Skin of body (tissue), 2 donors: ENCODE data around the gene LRRC28. TPM values are rescaled to one million over a fixed set of nuclear protein-coding genes. Genes with fewer than 3 reads are reported as not detected.

ENCODE experiments used
- DNase-seq: peaks from one replicate; lab custom pipeline; 2025; lab: John Stamatoyannopoulos, UW
- total RNA-seq: library from RNA; depleted of rRNA; stranded (reverse); fragments of >200 nt; gene quantifications from one replicate; pipeline ENCODE4 v1.2.3, GENCODE V29; 2014

The LRRC28 gene
- total RNA-seq, 1 donor from 2014 or later = 26.0 TPM

- DNase-seq = no peak
Measured at GRCh38 chr15:99416191-99417188, 165.2 kb downstream of the LRRC28 start.

- no peak for DNase-seq
Measured at GRCh38 chr15:99421172-99421656, 169.9 kb downstream of the LRRC28 start.

- DNase-seq = no peak
Measured at GRCh38 chr15:99421758-99422157, 170.5 kb downstream of the LRRC28 start.

GRCh38 chr15:99423186-99424130 is 172.2 kb downstream of the LRRC28 start:
- no peak for DNase-seq

GRCh38 chr15:99424131-99424571 is 172.9 kb downstream of the LRRC28 start:
- no peak for DNase-seq

- no peak for DNase-seq
Measured at GRCh38 chr15:99424978-99425656, 173.8 kb downstream of the LRRC28 start.

GRCh38 chr15:99425657-99426301 is 174.5 kb downstream of the LRRC28 start:
- no peak for DNase-seq

- no peak for DNase-seq
Measured at GRCh38 chr15:99426431-99427105, 175.3 kb downstream of the LRRC28 start.

GRCh38 chr15:99427210-99427609 is 175.9 kb downstream of the LRRC28 start:
- no peak for DNase-seq

GRCh38 chr15:99427668-99428361 is 176.5 kb downstream of the LRRC28 start:
- DNase-seq = no peak

GRCh38 chr15:99429681-99430081 is 178.4 kb downstream of the LRRC28 start:
- no peak for DNase-seq

- no peak for DNase-seq
Measured at GRCh38 chr15:99430881-99431401, 179.7 kb downstream of the LRRC28 start.

- DNase-seq = no peak
Measured at GRCh38 chr15:99431661-99432091, 180.4 kb downstream of the LRRC28 start.

- DNase-seq = no peak
Measured at GRCh38 chr15:99432271-99433025, 181.2 kb downstream of the LRRC28 start.

GRCh38 chr15:99433026-99433756 is 181.9 kb downstream of the LRRC28 start:
- DNase-seq = no peak

GRCh38 chr15:99433757-99434450 is 182.6 kb downstream of the LRRC28 start:
- DNase-seq = no peak
